ENCODE measurements around the gene AMBRA1. TPM values are rescaled to one million over a fixed set of nuclear protein-coding genes. Genes with fewer than 3 reads are reported as not detected.

Gene AMBRA1
- total RNA-seq, 2 donors from 2014 or later = 35.2 to 42.2 TPM

- no peak overlapping the region for H3K4me3 ChIP-seq
- H3K36me3 ChIP-seq = no peaks in the 10 kb centered on the region
- TF ChIP-seq CTCF (IDR thresholded peaks at IDR 0.05) = no peak
- H3K27ac ChIP-seq = no peak overlapping the region
- no peak for DNase-seq (ENCODE audit: low spot score)
- peaks cover 4 to 15% of the 10 kb centered on the region in 2 donors for H3K4me1 ChIP-seq (ENCODE audit: control insufficient read depth in 1 of 2, low read depth in 2 of 2)
- no peaks in the 10 kb centered on the region for H3K9me3 ChIP-seq
- H3K27me3 ChIP-seq (replicated peaks; ENCODE audit: insufficient read depth) = no peaks in the 10 kb centered on the region
- no peak for ATAC-seq (ENCODE audit: insufficient number of reproducible peaks, low FRiP score, low read depth)
Observed at GRCh38 chr11:46475051-46475925, 118.5 kb downstream of the AMBRA1 start.

DNA sequence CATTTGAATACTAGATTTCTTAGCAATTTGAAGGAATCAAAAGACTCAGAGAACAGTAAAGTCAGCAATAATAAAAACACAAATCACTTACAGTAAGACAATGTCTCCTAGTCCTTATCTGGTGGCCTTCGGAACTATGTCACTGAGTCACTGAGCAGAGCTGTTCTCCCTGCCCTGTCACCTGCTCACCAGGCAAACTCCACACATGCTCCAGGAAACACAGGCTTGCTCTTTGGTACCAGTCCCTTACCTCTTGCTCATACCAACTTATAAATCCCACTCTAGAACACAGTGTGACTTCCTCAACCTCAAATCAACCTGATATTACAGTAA, 121.2 kb downstream of the AMBRA1 start:
- DNase-seq (ENCODE audit: low spot score) = no peak
- peaks cover 4 to 15% of the 10 kb centered on the region in 2 donors for H3K4me1 ChIP-seq (ENCODE audit: control insufficient read depth in 1 of 2, low read depth in 2 of 2)
- ATAC-seq (ENCODE audit: insufficient number of reproducible peaks, low FRiP score, low read depth) = no peak

DNA sequence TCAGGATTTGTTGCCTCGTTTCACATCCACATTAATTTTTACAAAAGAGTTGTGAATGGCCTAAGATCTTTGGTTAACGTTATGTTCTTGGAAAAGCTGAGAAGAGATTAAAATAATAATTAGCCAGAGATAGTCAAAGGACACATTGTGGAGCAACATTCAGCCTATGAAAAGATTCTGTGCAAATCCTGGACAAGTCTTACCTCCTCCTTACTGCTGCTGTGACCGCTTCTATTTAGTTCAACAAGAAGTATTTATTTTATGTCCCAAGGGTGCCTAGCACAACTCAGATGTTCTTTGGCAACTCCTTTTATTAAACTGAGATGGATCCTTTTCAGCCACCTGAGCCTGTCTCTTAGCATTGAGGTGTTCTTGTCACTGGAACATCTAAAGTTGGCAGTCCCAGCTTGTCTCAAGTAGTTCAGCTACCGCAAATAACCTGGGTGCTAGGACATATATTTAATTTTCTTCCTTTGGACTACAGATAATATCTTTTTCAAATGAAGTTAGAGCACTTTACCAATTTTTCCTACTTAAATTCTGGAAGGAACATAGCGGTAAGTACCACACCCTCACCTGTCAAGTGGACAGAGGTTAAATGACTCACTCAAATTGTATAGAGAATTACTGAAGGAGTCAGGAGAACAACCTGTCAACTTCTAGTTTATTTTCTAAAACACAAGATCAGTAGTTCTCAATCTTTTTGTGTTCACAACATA, 121.7 kb downstream of the AMBRA1 start:
- Histone ChIP-seq H3K4me3 (no peak overlapping the region), H3K4me1 (ENCODE audit: control insufficient read depth in 1 of 2, low read depth in 2 of 2) (peaks cover 4 to 15% of the 10 kb centered on the region in 2 donors), H3K9me3 (no peaks in the 10 kb centered on the region), H3K36me3 (no peaks in the 10 kb centered on the region), H3K27me3 (replicated peaks; ENCODE audit: insufficient read depth) (no peaks in the 10 kb centered on the region), H3K27ac (no peak overlapping the region)
- no peak for TF ChIP-seq CTCF (IDR thresholded peaks at IDR 0.05)
- ATAC-seq (ENCODE audit: insufficient number of reproducible peaks, low FRiP score, low read depth) (no peak), DNase-seq (ENCODE audit: low spot score) (no peak)

More for the DNA sequence above, 121.2 kb downstream of the AMBRA1 start:
- no peak for TF ChIP-seq CTCF (IDR thresholded peaks at IDR 0.05)
- H3K9me3 ChIP-seq = no peaks in the 10 kb centered on the region
- H3K36me3 ChIP-seq = no peaks in the 10 kb centered on the region
- no peaks in the 10 kb centered on the region for H3K27me3 ChIP-seq (replicated peaks; ENCODE audit: insufficient read depth)
- H3K4me3 ChIP-seq = no peak overlapping the region
- no peak overlapping the region for H3K27ac ChIP-seq

GRCh38 chr11:46469926-46470325, 123.9 kb downstream of the AMBRA1 start:
- TF ChIP-seq CTCF (IDR thresholded peaks at IDR 0.05) = no peak
- Histone ChIP-seq H3K27ac (no peak overlapping the region), H3K4me1 (ENCODE audit: control insufficient read depth in 1 of 2, low read depth in 2 of 2) (peaks cover 4 to 15% of the 10 kb centered on the region in 2 donors), H3K9me3 (no peaks in the 10 kb centered on the region), H3K36me3 (no peaks in the 10 kb centered on the region), H3K27me3 (replicated peaks; ENCODE audit: insufficient read depth) (no peaks in the 10 kb centered on the region), H3K4me3 (no peak overlapping the region)
- no peak for DNase-seq (ENCODE audit: low spot score)
- ATAC-seq (ENCODE audit: insufficient number of reproducible peaks, low FRiP score, low read depth) = no peak

DNA sequence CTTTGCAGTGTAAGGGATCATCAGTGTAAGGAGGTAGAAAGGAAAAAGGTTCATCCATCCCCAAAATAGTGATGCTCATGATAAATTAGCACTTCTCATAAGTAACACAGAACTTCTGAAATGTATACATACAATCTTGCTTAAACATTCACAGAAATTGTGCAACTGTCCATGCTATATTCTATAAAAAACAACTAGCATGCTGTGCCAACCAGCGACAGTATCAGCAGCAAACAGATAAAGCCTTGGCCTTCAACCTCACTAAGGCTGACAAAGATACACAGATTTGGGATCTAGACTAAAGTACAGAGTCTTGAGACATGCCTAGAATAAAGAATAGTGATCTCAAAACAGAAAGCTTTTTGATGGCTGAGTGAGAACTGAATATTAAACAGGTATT, 128.1 kb downstream of the AMBRA1 start:
- no peak overlapping the region for H3K27ac ChIP-seq
- no peak overlapping the region for H3K4me3 ChIP-seq
- H3K27me3 ChIP-seq (replicated peaks; ENCODE audit: insufficient read depth) = no peaks in the 10 kb centered on the region
- ATAC-seq (ENCODE audit: insufficient number of reproducible peaks, low FRiP score, low read depth) (no peak), DNase-seq (ENCODE audit: low spot score) (no peak)
- TF ChIP-seq CTCF (IDR thresholded peaks at IDR 0.05) = no peak
- H3K9me3 ChIP-seq = no peaks in the 10 kb centered on the region
- peaks cover 2 to 13% of the 10 kb centered on the region in 2 donors for H3K4me1 ChIP-seq (ENCODE audit: control insufficient read depth in 1 of 2, low read depth in 2 of 2)
- no peaks in the 10 kb centered on the region for H3K36me3 ChIP-seq
